ENCODE data around the gene ACOT11.

DNA sequence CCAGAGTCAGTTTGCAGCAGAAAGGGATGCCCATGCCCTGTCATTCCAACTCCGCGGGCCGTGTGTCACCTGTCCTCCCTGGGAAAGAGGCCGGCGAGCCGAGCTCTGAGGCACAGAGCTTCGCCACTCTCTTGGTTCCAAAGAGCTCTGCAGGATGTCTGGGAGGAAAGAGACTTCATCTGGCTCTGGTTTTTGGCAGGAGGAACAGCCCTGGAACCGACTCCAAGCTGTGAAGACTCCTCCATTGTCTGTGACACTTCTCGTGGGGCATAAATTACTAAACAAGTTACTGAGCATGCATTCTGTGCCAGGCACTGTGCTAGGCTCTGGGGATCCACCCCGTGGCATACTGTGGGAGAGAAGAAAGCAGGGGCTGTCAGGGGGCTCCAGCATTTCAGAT is 79.2 kb downstream of the ACOT11 start:
- TF ChIP-seq, protein P1, sequence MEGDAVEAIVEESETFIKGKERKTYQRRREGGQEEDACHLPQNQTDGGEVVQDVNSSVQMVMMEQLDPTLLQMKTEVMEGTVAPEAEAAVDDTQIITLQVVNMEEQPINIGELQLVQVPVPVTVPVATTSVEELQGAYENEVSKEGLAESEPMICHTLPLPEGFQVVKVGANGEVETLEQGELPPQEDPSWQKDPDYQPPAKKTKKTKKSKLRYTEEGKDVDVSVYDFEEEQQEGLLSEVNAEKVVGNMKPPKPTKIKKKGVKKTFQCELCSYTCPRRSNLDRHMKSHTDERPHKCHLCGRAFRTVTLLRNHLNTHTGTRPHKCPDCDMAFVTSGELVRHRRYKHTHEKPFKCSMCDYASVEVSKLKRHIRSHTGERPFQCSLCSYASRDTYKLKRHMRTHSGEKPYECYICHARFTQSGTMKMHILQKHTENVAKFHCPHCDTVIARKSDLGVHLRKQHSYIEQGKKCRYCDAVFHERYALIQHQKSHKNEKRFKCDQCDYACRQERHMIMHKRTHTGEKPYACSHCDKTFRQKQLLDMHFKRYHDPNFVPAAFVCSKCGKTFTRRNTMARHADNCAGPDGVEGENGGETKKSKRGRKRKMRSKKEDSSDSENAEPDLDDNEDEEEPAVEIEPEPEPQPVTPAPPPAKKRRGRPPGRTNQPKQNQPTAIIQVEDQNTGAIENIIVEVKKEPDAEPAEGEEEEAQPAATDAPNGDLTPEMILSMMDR (IDR thresholded peaks at IDR 0.05; ENCODE audit: insufficient read depth, low read length), result no peak
- TF ChIP-seq POLR2AphosphoS5 (IDR thresholded peaks at IDR 0.05; ENCODE audit: low read depth), result no peak

Measured in HL-60 (cell line).